OCI-LY7 (cell line): Measurements from ENCODE around the gene WDR18.

ENCODE experiments used
- CTCF ChIP-seq: fragments of 200-600 bp; sonication (generic); conservative IDR thresholded peaks from 2 replicates; pipeline ENCODE4 v1.5.1; 2014; ENCODE audit warnings: mild to moderate bottlenecking, antibody characterized with exemption, low read length, moderate library complexity, mixed read lengths
- EZH2phosphoT487 ChIP-seq: fragments of 200-600 bp; sonication (generic); IDR thresholded peaks from 2 replicates; pipeline ENCODE4 v1.6.1; 2018; ENCODE audit warnings: low read depth, borderline replicate concordance, mild to moderate bottlenecking, mixed run types, antibody characterized with exemption, low read length, moderate library complexity, mixed read lengths

- TF ChIP-seq CTCF = no peak
- no peak for TF ChIP-seq EZH2phosphoT487
These were observed 35.4 kb downstream of the WDR18 start for GRCh38 chr19:1019616-1019961.
